HepG2 (cell line): ENCODE measurements around the gene SAMM50. TPM values are rescaled to one million over a fixed set of nuclear protein-coding genes. Genes with fewer than 3 reads are reported as not detected.

Source experiments
- ATF7 ChIP-seq, 2 experiments: fragments of 450-650 bp in 1 of 2; sonication (generic) in 1 of 2; formaldehyde crosslinking in 1 of 2; IDR thresholded peaks; 2 replicates each; pipeline versions ENCODE4 v1.4.0 to v1.6.1; 2016 to 2020; ENCODE audit warnings: antibody characterized with exemption in 1 of 2, mild to moderate bottlenecking in 1 of 2, missing genetic modification reagents in 1 of 2
- BATF2 ChIP-seq: sonication (generic); formaldehyde crosslinking; IDR thresholded peaks from 2 replicates; pipeline ENCODE4 v1.8.0; 2022; ENCODE audit warnings: mild to moderate bottlenecking, missing genetic modification reagents, moderate library complexity
- CBX2 ChIP-seq, 2 experiments: fragments of 200-600 bp in 1 of 2; sonication (generic); formaldehyde crosslinking in 1 of 2; IDR thresholded peaks; 2 replicates each; pipeline versions ENCODE4 v1.7.0 to v1.8.1; 2018 to 2022; ENCODE audit warnings: low read depth in 2 of 2, low read length in 1 of 2, mild to moderate bottlenecking in 1 of 2, missing genetic modification reagents in 1 of 2
- ELF1 ChIP-seq: sonication (generic); formaldehyde crosslinking; IDR thresholded peaks from 2 replicates; pipeline ENCODE4 v1.4.0; 2020; ENCODE audit warnings: missing genetic modification reagents
- EP300 ChIP-seq, 3 experiments: sonication (generic) in 1 of 3; formaldehyde crosslinking in 1 of 3; IDR thresholded peaks; 2 replicates each; pipeline versions ENCODE4 v1.5.1 to v1.6.1; 2011 to 2020; ENCODE audit warnings: low read depth in 2 of 3, low read length in 2 of 3, borderline replicate concordance in 1 of 3, improper control_type of control experiment in 1 of 3, mild to moderate bottlenecking in 1 of 3, missing genetic modification reagents in 1 of 3, moderate library complexity in 1 of 3
- GATAD2A ChIP-seq: IDR thresholded peaks from 2 replicates; pipeline ENCODE4 v1.6.1; 2016
- HDAC1 ChIP-seq: sonication (generic); formaldehyde crosslinking; IDR thresholded peaks from 2 replicates; pipeline ENCODE4 v1.5.1; 2020; ENCODE audit warnings: mild to moderate bottlenecking, missing genetic modification reagents
- HDAC2 ChIP-seq: sonication (generic); formaldehyde crosslinking; IDR thresholded peaks from 2 replicates; pipeline ENCODE4 v1.4.0; 2020; ENCODE audit warnings: missing genetic modification reagents
- HIC2 ChIP-seq: sonication (generic); formaldehyde crosslinking; IDR thresholded peaks from 2 replicates; pipeline ENCODE4 v1.9.0; 2022; ENCODE audit warnings: low read depth, missing genetic modification reagents
- HNF1A ChIP-seq, 2 experiments: sonication (generic) in 1 of 2; formaldehyde crosslinking in 1 of 2; IDR thresholded peaks; 2 replicates each; pipeline versions ENCODE4 v1.4.0 to v1.6.1; 2016 to 2020; ENCODE audit warnings: borderline replicate concordance in 1 of 2, low read depth in 1 of 2, mild to moderate bottlenecking in 1 of 2, missing genetic modification reagents in 1 of 2
- IKZF4 ChIP-seq: sonication (generic); formaldehyde crosslinking; IDR thresholded peaks from 2 replicates; pipeline ENCODE4 v1.5.1; 2020; ENCODE audit warnings: borderline replicate concordance, mild to moderate bottlenecking, low read depth, missing genetic modification reagents; ENCODE audit errors: not compliant biosample characterization
- RBM22 ChIP-seq: fragments of 200-400 bp; formaldehyde crosslinking; optimal IDR thresholded peaks from 2 replicates; pipeline ENCODE3; 2017; ENCODE audit warnings: mild to moderate bottlenecking, low read length, moderate library complexity
- SP5 ChIP-seq: IDR thresholded peaks from 2 replicates; pipeline ENCODE4 v1.6.1; 2016; ENCODE audit warnings: low read depth, borderline replicate concordance
- TARDBP ChIP-seq: sonication (generic); formaldehyde crosslinking; IDR thresholded peaks from 2 replicates; pipeline ENCODE4 v1.8.0; 2022; ENCODE audit warnings: mild to moderate bottlenecking, missing genetic modification reagents
- THRA ChIP-seq: sonication (generic); formaldehyde crosslinking; IDR thresholded peaks from 2 replicates; pipeline ENCODE4 v1.4.0; 2020; ENCODE audit warnings: missing genetic modification reagents, borderline replicate concordance
- ZNF256 ChIP-seq: sonication (generic); formaldehyde crosslinking; conservative IDR thresholded peaks from 2 replicates; pipeline ENCODE4 v1.4.0; 2020; ENCODE audit warnings: missing genetic modification reagents
- ZNF530 ChIP-seq: sonication (generic); formaldehyde crosslinking; IDR thresholded peaks from 2 replicates; pipeline ENCODE4 v1.5.0; 2020; ENCODE audit warnings: low read depth, mild to moderate bottlenecking, missing genetic modification reagents
- ZUFSP ChIP-seq: sonication (generic); formaldehyde crosslinking; IDR thresholded peaks from 2 replicates; pipeline ENCODE4 v1.9.0; 2021; ENCODE audit warnings: missing genetic modification reagents, mild to moderate bottlenecking, borderline replicate concordance
- polyA plus RNA-seq, 8 experiments: library from polyadenylated mRNA; depleted of rRNA in 3 of 8; stranded (reverse) in 7 of 8; unstranded in 1 of 8; fragments of >200 nt; fragmentation: Illumina TruSeq in 4 of 8; extraction: Trizol in 4 of 8; gene quantifications; 2 replicates each; pipeline versions ENCODE4 v1.2.1 to v1.2.3, GENCODE V29; 2011 to 2016; ENCODE audit warnings: low read depth in 4 of 8, missing spikeins in 1 of 8, mixed read lengths in 1 of 8; ENCODE audit not compliant: insufficient read depth in 1 of 8
- total RNA-seq, 5 experiments: library from RNA; depleted of rRNA; stranded (reverse); fragments of >200 nt; fragmentation: Illumina TruSeq; extraction: Trizol; gene quantifications; 2 replicates each; pipeline ENCODE4 v1.2.3, GENCODE V29; 2016; ENCODE audit warnings: low read depth in 1 of 5

Gene SAMM50
- total and polyA plus RNA-seq, 2 of the 13 experiments (the other 11 are each of a cell fraction or from before 2014, with no cell fraction given): 34.7 to 63.4 TPM

GRCh38 chr22:43928468-43928867, 26.8 kb upstream of the SAMM50 start (continued):
- TF ChIP-seq THRA (CRISPR knock-in tag) (peak; percentile 94; the same call in 1 of the 2 replicates), ZNF256 (CRISPR knock-in tag) (no peak), HDAC2 (CRISPR knock-in tag) (peak; percentile 23; the same call in 1 of the 2 replicates), ATF7 (IDR thresholded peaks at IDR 0.05) (no peak), ATF7 (CRISPR knock-in tag; IDR thresholded peaks at IDR 0.05) (no peak), CBX2 (IDR thresholded peaks at IDR 0.05; ENCODE audit: low read depth, low read length) (no peak), CBX2 (CRISPR knock-in tag; IDR thresholded peaks at IDR 0.05; ENCODE audit: low read depth) (no peak), ZUFSP (CRISPR knock-in tag) (no peak), BATF2 (CRISPR knock-in tag) (no peak), ZNF530 (CRISPR knock-in tag) (no peak), ELF1 (CRISPR knock-in tag) (no peak), EP300 (IDR thresholded peaks at IDR 0.05; ENCODE audit: low read depth in 2 of 2, low read length in 2 of 2) (peak in 1 of 2 experiments; percentile 39; a peak in 2 of 4 replicates), EP300 (CRISPR knock-in tag; IDR thresholded peaks at IDR 0.05; ENCODE audit: borderline replicate concordance) (no peak), HNF1A (IDR thresholded peaks at IDR 0.05; ENCODE audit: low read depth) (no peak), HNF1A (CRISPR knock-in tag; IDR thresholded peaks at IDR 0.05; ENCODE audit: borderline replicate concordance) (no peak), SP5 (no peak), HIC2 (CRISPR knock-in tag) (no peak; the same call in 1 of the 2 replicates), IKZF4 (no peak), HDAC1 (no peak), TARDBP (0 out of 2 replicates have a peak, but pooled peaks have one; percentile 55), RBM22 (no peak), GATAD2A (CRISPR knock-in tag) (peak; percentile 46; the same call in 1 of the 2 replicates)
